SK-N-MC (cell line): ENCODE results near the gene BICDL1.

Experiments used
- EZH2 ChIP-seq: fragments of 200-600 bp; sonication (generic); IDR thresholded peaks from one replicate; pipeline ENCODE4 v1.6.1; 2017; ENCODE audit warnings: antibody characterized with exemption
- FOXP2 ChIP-seq: optimal IDR thresholded peaks from 2 replicates; pipeline ENCODE3; 2011; ENCODE audit warnings: mild to moderate bottlenecking, moderate library complexity; ENCODE audit not compliant: insufficient read depth; ENCODE audit errors: extremely low read length, control extremely low read depth
- POLR2AphosphoS5 ChIP-seq: IDR thresholded peaks from 2 replicates; pipeline ENCODE4 v1.6.1; 2012; ENCODE audit warnings: mild to moderate bottlenecking, low read depth, low read length, borderline replicate concordance

- TF ChIP-seq EZH2 = no peak
- TF ChIP-seq POLR2AphosphoS5 = no peak
- TF ChIP-seq FOXP2 = no peak
Observed at GRCh38 chr12:120125029-120125428, 136.0 kb downstream of the BICDL1 start.
